Activated CD4-positive, alpha-beta T cell treated with anti-CD3 and anti-CD28 coated beads, Interleukin-2, Interleukin-6, amounts not matched to agents 100 ng/mL and 50 ng/mL, durations not matched to agents 16 hours and 8 hours (primary cell): Measurements from ENCODE around the gene OLFM2.

Experiments
- DNase-seq: peaks from one replicate; pipeline ENCODE4 v3.0.0-alpha.2; 2020

Gene OLFM2

GRCh38 chr19:9906475-9907087 lies 29.7 kb downstream of the OLFM2 start:
- no peak for DNase-seq

GRCh38 chr19:9903336-9903735 lies 33.0 kb downstream of the OLFM2 start:
- DNase-seq: no peak

- no peak for DNase-seq
Measured at GRCh38 chr19:9901642-9902041, 34.7 kb downstream of the OLFM2 start.

- DNase-seq: no peak
Measured at GRCh38 chr19:9901020-9901419, 35.3 kb downstream of the OLFM2 start.

GRCh38 chr19:9891609-9892373 lies 44.5 kb downstream of the OLFM2 start:
- DNase-seq: no peak

GRCh38 chr19:9885077-9885552 lies 51.2 kb downstream of the OLFM2 start:
- no peak for DNase-seq

- DNase-seq: no peak
Measured at GRCh38 chr19:9883764-9884163, 52.6 kb downstream of the OLFM2 start.

GRCh38 chr19:9883231-9883758 lies 53.0 kb downstream of the OLFM2 start:
- no peak for DNase-seq

GRCh38 chr19:9881720-9882119 lies 54.6 kb downstream of the OLFM2 start:
- DNase-seq: no peak

- DNase-seq: no peak
Measured at GRCh38 chr19:9878511-9879196, 57.7 kb downstream of the OLFM2 start.

- DNase-seq: no peak
Measured at GRCh38 chr19:9877780-9878510, 58.4 kb downstream of the OLFM2 start.

- no peak for DNase-seq
Measured at GRCh38 chr19:9875796-9876195, 60.5 kb downstream of the OLFM2 start.

GRCh38 chr19:9875031-9875627 lies 61.2 kb downstream of the OLFM2 start:
- no peak for DNase-seq

- DNase-seq: no peak
Measured at GRCh38 chr19:9872618-9873242, 63.6 kb downstream of the OLFM2 start.

GRCh38 chr19:9871626-9872338 lies 64.5 kb downstream of the OLFM2 start:
- no peak for DNase-seq

GRCh38 chr19:9868983-9869617 lies 67.2 kb downstream of the OLFM2 start:
- no peak for DNase-seq

- no peak for DNase-seq
Measured at GRCh38 chr19:9865732-9866501, 70.4 kb downstream of the OLFM2 start.

GRCh38 chr19:9863759-9864158 lies 72.6 kb downstream of the OLFM2 start:
- no peak for DNase-seq

- DNase-seq: peak; percentile 11
Measured at GRCh38 chr19:9862938-9863337, 73.4 kb downstream of the OLFM2 start.

GRCh38 chr19:9861503-9861902 lies 74.8 kb downstream of the OLFM2 start:
- DNase-seq: no peak
